ENCODE data around the gene ZYX. TPM values are rescaled to one million over a fixed set of nuclear protein-coding genes. Genes with fewer than 3 reads are reported as not detected.
"Not testable (repeated sequence)": the region's sequence is repeated elsewhere in the genome, so short reads cannot be mapped to it uniquely, and the experiment has no call there.

ZYX gene
- total RNA-seq, 1 experiment from 2014 or later, result 145 TPM

- Histone ChIP-seq H3K4me1 (replicated peaks; ENCODE audit: insufficient read depth) (peaks cover 23% of the 10 kb centered on the region), H3K27ac (no peak overlapping the region), H2AFZ (no peak overlapping the region), H3K4me3 (no peak overlapping the region), H3K79me2 (ENCODE audit: low read depth) (peaks cover 24% of the 10 kb centered on the region), H3K9me2 (ENCODE audit: insufficient read depth) (no peaks in the 10 kb centered on the region), H3K36me3 (ENCODE audit: low read depth) (no peaks in the 10 kb centered on the region), H4K20me1 (ENCODE audit: insufficient read depth) (no peaks in the 10 kb centered on the region), H3K4me2 (no peak overlapping the region), H3F3A (ENCODE audit: insufficient read depth, low read depth) (peaks cover 4% of the 10 kb centered on the region; the same call in 1 of the 2 replicates), H3K9me3 (ENCODE audit: insufficient read depth, low read depth) (no peaks in the 10 kb centered on the region), H3K27me3 (ENCODE audit: insufficient read depth, low read depth) (no peaks in the 10 kb centered on the region)
- no TSS peak for BruUV-seq (replicated peaks)
- TF ChIP-seq, protein P1, sequence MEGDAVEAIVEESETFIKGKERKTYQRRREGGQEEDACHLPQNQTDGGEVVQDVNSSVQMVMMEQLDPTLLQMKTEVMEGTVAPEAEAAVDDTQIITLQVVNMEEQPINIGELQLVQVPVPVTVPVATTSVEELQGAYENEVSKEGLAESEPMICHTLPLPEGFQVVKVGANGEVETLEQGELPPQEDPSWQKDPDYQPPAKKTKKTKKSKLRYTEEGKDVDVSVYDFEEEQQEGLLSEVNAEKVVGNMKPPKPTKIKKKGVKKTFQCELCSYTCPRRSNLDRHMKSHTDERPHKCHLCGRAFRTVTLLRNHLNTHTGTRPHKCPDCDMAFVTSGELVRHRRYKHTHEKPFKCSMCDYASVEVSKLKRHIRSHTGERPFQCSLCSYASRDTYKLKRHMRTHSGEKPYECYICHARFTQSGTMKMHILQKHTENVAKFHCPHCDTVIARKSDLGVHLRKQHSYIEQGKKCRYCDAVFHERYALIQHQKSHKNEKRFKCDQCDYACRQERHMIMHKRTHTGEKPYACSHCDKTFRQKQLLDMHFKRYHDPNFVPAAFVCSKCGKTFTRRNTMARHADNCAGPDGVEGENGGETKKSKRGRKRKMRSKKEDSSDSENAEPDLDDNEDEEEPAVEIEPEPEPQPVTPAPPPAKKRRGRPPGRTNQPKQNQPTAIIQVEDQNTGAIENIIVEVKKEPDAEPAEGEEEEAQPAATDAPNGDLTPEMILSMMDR (conservative IDR thresholded peaks at IDR 0.05), result no peak
- no peak for TF ChIP-seq EZH2 (IDR thresholded peaks at IDR 0.05; ENCODE audit: low read depth)
- POLR2A ChIA-PET (ENCODE audit: unreplicated experiment), result no interaction called here
- CTCF ChIA-PET, result no interaction called here
- DNase-seq, result no peak
- intact Hi-C loops (cut with micrococcal nuclease; ENCODE audit: unreplicated experiment), result no loop called here
These were observed 29.4 kb downstream of the ZYX start for GRCh38 chr7:143410521-143411004.

GRCh38 chr7:143411976-143412708 lies 31.0 kb downstream of the ZYX start:
- no peak for DNase-seq
- no peak overlapping the region for H3K4me2 ChIP-seq
- peaks cover 4% of the 10 kb centered on the region; the same call in 1 of the 2 replicates for H3F3A ChIP-seq (ENCODE audit: insufficient read depth, low read depth)
- no peak overlapping the region for H3K27ac ChIP-seq
- CTCF ChIA-PET, result no interaction called here
- H3K79me2 ChIP-seq (ENCODE audit: low read depth), result peaks cover 11% of the 10 kb centered on the region
- H2AFZ ChIP-seq, result no peak overlapping the region
- no peaks in the 10 kb centered on the region for H3K9me3 ChIP-seq (ENCODE audit: insufficient read depth, low read depth)
- POLR2A ChIA-PET (ENCODE audit: unreplicated experiment), result interaction anchor here (0.7 kb wide), 1 partner anchor 171 kb away, joined by 4 read pairs; no protein-coding TSS in a partner anchor
- H3K27me3 ChIP-seq (ENCODE audit: insufficient read depth, low read depth), result no peaks in the 10 kb centered on the region
- intact Hi-C loops (cut with micrococcal nuclease; ENCODE audit: unreplicated experiment), result no loop called here
- H3K36me3 ChIP-seq (ENCODE audit: low read depth), result no peaks in the 10 kb centered on the region
- no peaks in the 10 kb centered on the region for H3K9me2 ChIP-seq (ENCODE audit: insufficient read depth)
- no TSS peak for BruUV-seq (replicated peaks)
- no peaks in the 10 kb centered on the region for H4K20me1 ChIP-seq (ENCODE audit: insufficient read depth)
- H3K4me1 ChIP-seq (replicated peaks; ENCODE audit: insufficient read depth), result peaks cover 21% of the 10 kb centered on the region
- no peak overlapping the region for H3K4me3 ChIP-seq
- TF ChIP-seq EZH2 (IDR thresholded peaks at IDR 0.05; ENCODE audit: low read depth), result no peak
- TF ChIP-seq, protein P1 (conservative IDR thresholded peaks at IDR 0.05), result no peak

GRCh38 chr7:143413123-143413522 lies 32.0 kb downstream of the ZYX start:
- H4K20me1 ChIP-seq (ENCODE audit: insufficient read depth), result no peaks in the 10 kb centered on the region
- no peak overlapping the region for H3K4me3 ChIP-seq
- no peak overlapping the region for H3K27ac ChIP-seq
- intact Hi-C loops (cut with micrococcal nuclease; ENCODE audit: unreplicated experiment), result no loop called here
- no peak for DNase-seq
- peaks cover 3% of the 10 kb centered on the region for H3K79me2 ChIP-seq (ENCODE audit: low read depth)
- no peak overlapping the region for H2AFZ ChIP-seq
- no TSS peak for BruUV-seq (replicated peaks)
- TF ChIP-seq, protein P1 (conservative IDR thresholded peaks at IDR 0.05), result no peak
- TF ChIP-seq EZH2 (IDR thresholded peaks at IDR 0.05; ENCODE audit: low read depth), result no peak
- no peak overlapping the region for H3K4me2 ChIP-seq
- ChIA-PET CTCF (no interaction called here), POLR2A (ENCODE audit: unreplicated experiment) (no interaction called here)
- H3F3A ChIP-seq (ENCODE audit: insufficient read depth, low read depth), result peaks cover 4% of the 10 kb centered on the region; the same call in 1 of the 2 replicates
- H3K36me3 ChIP-seq (ENCODE audit: low read depth), result no peaks in the 10 kb centered on the region
- H3K27me3 ChIP-seq (ENCODE audit: insufficient read depth, low read depth), result no peaks in the 10 kb centered on the region
- H3K9me2 ChIP-seq (ENCODE audit: insufficient read depth), result no peaks in the 10 kb centered on the region
- peaks cover 15% of the 10 kb centered on the region for H3K4me1 ChIP-seq (replicated peaks; ENCODE audit: insufficient read depth)
- H3K9me3 ChIP-seq (ENCODE audit: insufficient read depth, low read depth), result no peaks in the 10 kb centered on the region

GRCh38 chr7:143415209-143415608 lies 34.1 kb downstream of the ZYX start:
- not testable (repeated sequence) for BruUV-seq (replicated peaks); H3K4me2 ChIP-seq; H3K4me1 ChIP-seq (replicated peaks; ENCODE audit: insufficient read depth); H3K4me3 ChIP-seq; H3K27me3 ChIP-seq (ENCODE audit: insufficient read depth, low read depth); H2AFZ ChIP-seq; H3K9me3 ChIP-seq (ENCODE audit: insufficient read depth, low read depth); H3K79me2 ChIP-seq (ENCODE audit: low read depth); H3F3A ChIP-seq (ENCODE audit: insufficient read depth, low read depth); H3K27ac ChIP-seq; H4K20me1 ChIP-seq (ENCODE audit: insufficient read depth); H3K36me3 ChIP-seq (ENCODE audit: low read depth); H3K9me2 ChIP-seq (ENCODE audit: insufficient read depth); DNase-seq
- POLR2A ChIA-PET (ENCODE audit: unreplicated experiment), result interaction anchor here (0.5 kb wide), 1 partner anchor 10 kb away, joined by 11 read pairs; no protein-coding TSS in a partner anchor
- intact Hi-C loops (cut with micrococcal nuclease; ENCODE audit: unreplicated experiment), result loop anchor here (5.0 kb wide), 1 partner anchor 42 kb away; no protein-coding TSS in a partner anchor
- CTCF ChIA-PET, result interaction anchor here (3.6 kb wide), 1 partner anchor 175 kb away, joined by 25 read pairs; no protein-coding TSS in a partner anchor
